Rectal smooth muscle tissue (tissue), 1 donor: Measurements from ENCODE around the gene PLA2G7.

Source experiments
- H3K27ac ChIP-seq: one replicate; pipeline ENCODE4 v1.7.0; 2013; ENCODE audit warnings: low read depth, low read length, inconsistent platforms
- H3K27me3 ChIP-seq: one replicate; pipeline ENCODE4 v1.7.0; 2013; ENCODE audit warnings: low read length; ENCODE audit not compliant: control insufficient read depth, insufficient read depth
- H3K36me3 ChIP-seq: one replicate; pipeline ENCODE4 v1.7.0; 2013; ENCODE audit warnings: low read length; ENCODE audit not compliant: control insufficient read depth, insufficient read depth
- H3K4me1 ChIP-seq: one replicate; pipeline ENCODE4 v1.7.0; 2013; ENCODE audit warnings: low read length; ENCODE audit not compliant: control insufficient read depth, insufficient read depth
- H3K4me3 ChIP-seq: one replicate; pipeline ENCODE4 v1.7.0; 2013; ENCODE audit warnings: low read length
- H3K9ac ChIP-seq: one replicate; pipeline ENCODE4 v1.7.0; 2013; ENCODE audit warnings: low read length

The PLA2G7 gene

DNA sequence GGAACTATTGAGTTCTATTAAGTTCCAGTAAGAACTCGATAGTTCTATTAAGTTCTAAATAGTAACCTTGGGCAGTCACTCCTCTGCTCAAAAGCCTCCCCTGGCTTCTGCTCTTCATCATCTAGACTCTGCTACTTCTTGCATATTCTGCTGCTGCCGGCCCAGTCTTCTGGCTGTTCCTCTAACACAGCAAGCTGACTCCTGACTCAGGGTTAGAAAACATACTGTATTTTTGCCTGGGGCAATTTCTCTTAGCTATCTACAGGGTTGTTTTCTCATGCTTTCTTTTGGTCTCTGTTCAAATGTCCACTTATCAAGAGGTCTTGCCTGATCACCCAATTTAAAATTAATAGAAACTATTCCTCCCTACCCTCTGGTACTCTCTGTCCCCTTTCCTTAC lies 67.8 kb downstream of the PLA2G7 start:
- Histone ChIP-seq H3K27me3 (no peaks in the 10 kb centered on the region), H3K4me1 (no peaks in the 10 kb centered on the region), H3K9ac (no peak overlapping the region), H3K27ac (no peak overlapping the region), H3K36me3 (no peaks in the 10 kb centered on the region), H3K4me3 (no peak overlapping the region)

DNA sequence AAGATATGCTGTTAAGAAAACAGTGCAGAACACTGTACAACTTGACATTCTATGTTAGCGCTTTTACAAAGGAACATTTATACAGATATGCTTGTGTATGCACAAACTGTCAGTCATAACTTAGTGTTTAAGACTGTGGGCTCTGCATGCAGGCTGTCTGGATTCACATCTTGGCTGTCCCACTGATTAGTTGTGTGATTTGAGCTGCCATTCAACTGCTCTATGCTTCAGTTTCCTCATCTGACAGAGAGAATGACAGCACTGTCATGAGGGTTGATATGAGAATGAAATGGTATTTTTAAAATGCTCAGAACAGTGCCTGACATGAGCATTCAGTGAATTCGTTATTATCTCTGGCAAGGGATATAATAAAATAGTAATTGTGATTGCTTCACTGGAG lies 73.7 kb downstream of the PLA2G7 start:
- Histone ChIP-seq H3K9ac (no peak overlapping the region), H3K4me3 (no peak overlapping the region), H3K36me3 (no peaks in the 10 kb centered on the region), H3K4me1 (no peaks in the 10 kb centered on the region), H3K27ac (no peak overlapping the region), H3K27me3 (no peaks in the 10 kb centered on the region)

DNA sequence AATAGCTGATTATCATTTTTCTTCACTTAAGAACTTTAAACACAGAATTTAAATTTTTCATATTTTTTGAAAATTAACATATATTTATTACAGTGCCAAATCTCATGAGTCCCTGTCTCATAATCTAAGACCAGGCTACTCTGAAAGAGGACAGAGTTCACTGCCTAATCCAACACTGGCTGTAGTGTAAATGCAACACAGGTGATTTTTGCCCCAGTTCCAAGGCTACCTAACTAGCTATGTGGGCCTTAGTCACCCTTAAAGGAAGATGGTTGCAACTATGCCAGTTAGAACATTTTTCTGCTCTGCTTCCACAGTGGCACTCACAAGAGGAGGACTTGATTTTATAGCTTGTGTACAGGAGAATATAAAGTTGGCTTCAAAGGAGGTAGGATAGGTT lies 77.5 kb downstream of the PLA2G7 start:
- no peak overlapping the region for H3K9ac ChIP-seq
- no peak overlapping the region for H3K4me3 ChIP-seq
- H3K36me3 ChIP-seq = no peaks in the 10 kb centered on the region
- no peak overlapping the region for H3K27ac ChIP-seq
- no peaks in the 10 kb centered on the region for H3K27me3 ChIP-seq
- peaks cover 2% of the 10 kb centered on the region for H3K4me1 ChIP-seq

DNA sequence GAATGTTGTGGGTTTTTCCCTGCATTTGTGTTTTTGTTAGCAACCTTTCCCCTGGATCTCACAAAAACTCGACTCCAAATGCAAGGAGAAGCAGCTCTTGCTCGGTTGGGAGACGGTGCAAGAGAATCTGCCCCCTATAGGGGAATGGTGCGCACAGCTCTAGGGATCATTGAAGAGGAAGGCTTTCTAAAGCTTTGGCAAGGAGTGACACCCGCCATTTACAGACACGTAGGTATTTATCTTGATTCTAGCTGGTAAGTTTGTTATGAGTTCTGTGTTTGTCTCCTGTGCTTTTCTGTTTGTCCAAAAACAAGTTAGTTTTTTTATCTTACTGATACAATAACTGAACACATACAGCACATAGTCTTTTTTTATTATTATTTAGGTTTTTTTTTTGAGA lies 79.4 kb downstream of the PLA2G7 start:
- Histone ChIP-seq H3K4me3 (no peak overlapping the region), H3K4me1 (peaks cover 2% of the 10 kb centered on the region), H3K27me3 (no peaks in the 10 kb centered on the region), H3K27ac (no peak overlapping the region), H3K9ac (no peak overlapping the region), H3K36me3 (no peaks in the 10 kb centered on the region)
